Tongue (tissue), 2 donors: ENCODE measurements around the gene PNKP. TPM values are rescaled to one million over a fixed set of nuclear protein-coding genes. Genes with fewer than 3 reads are reported as not detected.

Experiments
- DNase-seq: peaks from one replicate; pipeline ENCODE4 v3.0.0-alpha.2; 2015
- total RNA-seq: library from RNA; depleted of rRNA; stranded (reverse); fragments of >200 nt; gene quantifications from one replicate; pipeline ENCODE4 v1.2.3, GENCODE V29; 2014

PNKP gene
- total RNA-seq, 1 donor from 2014 or later: 23.1 TPM

DNA sequence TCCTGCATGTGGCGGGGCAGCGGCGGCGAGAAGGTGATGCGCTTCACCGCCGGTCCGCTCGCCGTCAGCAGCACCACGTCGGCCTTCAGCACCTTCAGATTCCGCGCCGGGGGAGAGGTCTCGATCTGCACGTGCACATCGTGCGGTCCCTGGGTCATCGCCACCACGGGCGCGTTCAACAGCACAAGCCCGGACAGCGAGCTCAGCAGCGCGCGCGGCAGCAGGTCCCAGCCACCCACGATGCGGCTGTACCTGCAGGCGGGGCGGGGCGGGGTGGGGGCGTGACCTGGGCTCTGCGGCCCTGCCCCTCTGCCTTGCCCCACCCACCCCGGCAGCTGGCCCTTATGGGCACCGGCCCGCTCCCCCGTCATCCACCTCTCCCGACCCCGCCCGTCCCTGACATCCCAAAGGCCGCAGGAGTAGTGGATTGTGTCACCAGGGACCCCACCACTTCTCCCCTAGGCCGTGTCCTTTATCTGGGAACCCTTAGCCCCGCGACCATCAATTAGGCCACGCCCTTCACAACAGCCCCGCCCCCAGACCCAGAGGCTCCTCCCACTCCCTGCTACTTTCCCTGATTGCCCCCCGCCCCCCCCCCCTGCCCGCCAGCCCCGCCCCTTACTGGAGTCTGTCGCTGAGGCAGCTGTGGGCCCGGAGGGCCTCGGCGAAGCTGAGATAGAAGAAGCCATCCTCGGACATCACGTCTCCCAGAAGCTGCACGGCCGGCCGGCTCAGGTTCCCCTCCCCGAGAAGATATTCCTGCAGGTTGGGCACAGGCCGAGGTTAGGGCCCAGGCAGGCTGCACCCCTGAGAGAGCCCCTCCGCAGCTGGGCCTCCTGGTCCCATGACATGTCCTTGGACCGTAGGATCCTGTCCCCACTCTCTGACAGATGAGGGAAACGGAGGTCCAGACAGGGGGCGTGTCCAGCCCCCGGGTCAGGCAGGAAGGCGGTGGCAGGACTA, 23.3 kb upstream of the PNKP start:
- DNase-seq: peak; percentile 41

DNA sequence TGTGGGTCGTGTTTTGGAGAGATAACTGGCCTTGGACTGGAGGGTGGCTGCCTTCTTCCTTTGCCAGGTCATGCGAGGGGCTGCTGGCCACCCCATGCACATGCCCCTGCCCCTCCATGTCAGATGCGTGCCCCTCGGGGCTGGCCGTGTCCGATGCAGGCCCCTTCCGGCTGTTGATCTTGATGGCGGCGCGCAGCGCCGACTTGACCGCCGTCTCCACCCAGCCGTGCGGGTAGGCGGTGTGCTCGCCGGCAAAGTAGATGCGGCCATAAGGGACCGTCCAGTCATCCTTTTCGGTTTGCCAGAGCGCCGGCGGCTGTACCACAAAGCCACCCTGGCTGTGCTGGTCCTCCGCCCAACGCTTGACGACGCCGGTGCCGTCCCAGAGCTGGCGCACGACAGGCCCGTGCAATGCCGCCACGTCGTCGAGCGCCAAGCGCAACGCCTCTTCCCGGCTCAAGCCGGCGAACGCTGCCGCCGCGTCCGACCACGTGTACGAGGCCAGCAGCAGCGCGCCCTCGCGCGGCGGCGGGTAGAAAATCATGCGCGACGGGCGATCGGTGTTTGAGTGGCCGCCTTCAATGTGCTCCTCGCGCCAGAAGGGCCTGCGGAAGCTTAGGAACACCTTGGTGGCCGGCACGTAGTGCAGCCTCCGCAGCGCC, 22.4 kb upstream of the PNKP start:
- peak; percentile 85 for DNase-seq

DNA sequence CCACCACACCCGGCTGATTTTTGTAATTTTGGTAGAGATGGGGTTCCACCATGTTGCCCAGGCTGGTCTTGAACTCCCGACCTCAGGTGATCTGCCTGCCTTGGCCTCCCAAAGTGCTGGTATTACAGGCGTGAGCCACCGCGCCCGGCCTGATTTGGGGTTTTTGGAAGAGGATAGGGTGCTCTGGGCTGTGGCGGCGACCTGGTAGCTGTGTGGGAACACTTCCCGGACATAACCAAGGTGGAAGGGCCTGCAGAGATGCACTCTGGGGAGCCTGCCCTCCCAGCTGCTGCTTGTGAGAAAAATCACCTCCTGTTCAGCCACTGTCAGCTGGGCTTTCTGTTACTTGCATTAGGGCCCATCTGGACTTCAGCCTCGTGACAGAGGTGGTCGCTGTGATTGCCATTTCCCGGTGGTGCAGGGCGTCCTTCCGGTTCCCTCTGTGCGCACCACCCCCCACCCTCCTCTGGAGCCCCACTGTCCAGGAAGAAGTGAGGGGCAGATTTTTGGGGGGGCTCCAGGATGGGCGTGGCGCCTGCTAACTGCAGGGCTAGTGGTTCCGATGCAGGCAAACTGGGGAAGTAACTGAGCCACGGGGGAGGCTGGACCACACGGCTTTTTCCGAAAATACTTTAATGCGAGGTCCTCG, 21.8 kb upstream of the PNKP start:
- no peak for DNase-seq

DNA sequence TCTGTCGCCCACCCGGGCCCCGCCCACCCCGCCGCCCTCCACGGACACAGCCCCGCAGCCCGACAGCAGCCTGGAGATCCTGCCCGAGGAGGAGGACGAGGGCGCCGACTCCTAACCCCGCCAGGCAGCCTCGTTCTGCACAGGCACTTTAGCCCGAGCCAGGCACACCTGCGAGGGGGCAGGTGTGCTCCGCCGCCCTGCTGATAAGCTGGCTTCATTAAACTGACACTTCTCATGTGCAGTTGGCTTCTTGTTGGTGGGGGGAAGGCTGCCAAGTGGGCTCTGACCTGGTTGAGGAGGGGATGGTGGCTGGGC, 21.1 kb upstream of the PNKP start:
- DNase-seq: no peak

DNA sequence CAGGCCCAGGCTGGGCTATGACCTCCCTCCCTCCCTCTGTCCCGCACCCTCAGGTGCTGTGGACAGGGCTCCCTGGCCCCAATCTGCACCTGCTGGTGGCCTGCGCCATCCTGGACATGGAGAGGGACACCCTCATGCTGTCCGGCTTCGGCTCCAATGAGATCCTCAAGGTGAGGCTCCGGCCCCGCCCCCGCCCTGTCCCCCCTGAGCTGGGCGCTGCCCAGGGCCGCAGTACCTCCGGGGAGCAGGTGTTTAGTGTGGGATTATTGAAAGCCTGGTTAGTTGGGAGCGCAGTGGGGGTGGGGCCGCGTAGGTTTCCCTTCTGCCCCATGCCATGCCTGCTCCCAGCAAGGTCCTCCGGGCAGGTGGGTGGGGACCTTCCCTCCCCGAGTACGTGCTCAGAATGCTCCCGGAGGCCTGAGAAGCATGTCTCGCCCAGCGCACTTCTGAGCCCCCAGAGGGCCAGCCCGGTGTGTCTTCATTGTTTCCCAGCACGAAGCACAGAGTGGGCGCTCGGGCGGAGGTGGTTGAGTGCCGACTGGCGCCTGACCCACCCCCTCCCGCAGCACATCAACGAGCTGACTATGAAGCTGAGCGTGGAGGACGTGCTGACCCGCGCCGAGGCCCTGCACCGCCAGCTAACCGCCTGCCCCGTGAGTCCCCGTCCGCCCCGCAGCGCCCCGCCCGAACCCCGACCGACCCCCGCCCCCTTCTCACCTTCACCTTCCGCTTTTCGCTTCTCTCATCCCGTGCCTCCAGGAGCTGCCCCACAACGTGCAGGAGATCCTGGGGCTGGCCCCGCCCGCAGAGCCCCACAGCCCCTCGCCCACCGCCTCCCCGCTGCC, 20.5 kb upstream of the PNKP start:
- no peak for DNase-seq

DNA sequence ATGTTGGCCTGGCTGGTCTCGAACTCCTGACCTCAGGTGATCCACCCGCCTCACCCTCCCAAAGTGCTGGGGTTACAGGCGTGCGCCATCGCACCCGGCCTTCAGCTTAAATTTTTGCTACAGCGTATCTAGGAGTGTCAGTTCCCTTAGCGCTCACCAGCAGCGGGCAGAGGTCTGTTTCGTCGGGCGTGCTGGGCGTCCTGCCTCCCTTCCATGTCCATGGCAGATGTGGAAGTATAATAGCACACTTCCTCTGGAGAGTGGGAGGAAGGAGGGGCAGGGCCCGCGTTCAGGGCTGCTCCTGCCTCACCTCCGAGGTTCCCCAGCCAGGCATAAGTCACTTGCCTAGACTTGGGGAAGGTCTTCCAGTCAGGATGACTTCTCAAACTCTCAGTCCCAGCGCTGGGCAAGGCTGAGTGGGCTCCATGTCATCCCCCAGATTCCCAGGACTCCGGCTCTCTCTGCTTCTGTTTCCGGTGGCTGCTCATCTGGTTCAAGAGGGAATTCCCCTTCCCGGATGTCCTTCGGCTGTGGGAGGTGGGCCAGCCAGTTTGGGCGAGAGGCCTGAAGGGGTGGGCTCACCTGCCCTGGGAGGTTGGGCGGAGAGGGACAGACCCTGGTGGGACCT, 19.8 kb upstream of the PNKP start:
- no peak for DNase-seq

DNA sequence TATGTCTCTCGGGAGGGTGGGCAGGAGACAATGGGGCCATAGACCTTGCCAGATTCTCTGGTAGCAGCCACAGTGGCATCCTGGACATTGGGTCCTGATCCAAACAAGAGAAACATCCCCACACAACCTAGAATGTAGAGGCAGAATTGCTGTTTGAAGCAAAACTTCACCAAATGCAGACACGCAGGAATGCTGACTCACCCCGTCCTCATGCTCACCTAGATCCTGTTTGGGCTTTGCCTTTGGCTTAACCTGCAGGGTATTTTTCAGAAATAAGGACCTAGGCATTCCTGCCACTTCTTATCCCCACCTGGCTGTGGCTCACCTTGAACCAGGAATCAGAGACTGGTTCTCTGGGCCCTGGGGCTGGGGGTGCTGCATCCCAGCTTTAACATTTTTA, 17.4 kb upstream of the PNKP start:
- no peak for DNase-seq

DNA sequence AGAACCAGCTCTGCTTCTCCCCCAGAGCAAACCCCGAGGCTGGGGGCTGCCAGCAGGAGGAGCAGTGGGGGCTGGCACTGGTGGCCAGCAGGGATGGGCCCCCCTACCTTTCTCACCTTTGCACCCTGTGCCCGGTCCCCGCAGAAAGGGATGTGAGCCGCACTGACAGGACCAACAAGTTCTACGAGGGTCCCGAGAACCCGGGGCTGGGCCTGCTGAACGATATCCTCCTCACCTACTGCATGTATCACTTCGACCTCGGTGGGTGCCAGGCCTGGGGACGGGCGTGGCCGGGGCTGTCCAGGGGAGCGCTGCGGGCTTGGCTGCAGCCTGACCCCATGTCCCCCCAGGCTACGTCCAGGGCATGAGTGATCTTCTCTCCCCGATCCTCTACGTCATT, 16.7 kb upstream of the PNKP start:
- DNase-seq: no peak

DNA sequence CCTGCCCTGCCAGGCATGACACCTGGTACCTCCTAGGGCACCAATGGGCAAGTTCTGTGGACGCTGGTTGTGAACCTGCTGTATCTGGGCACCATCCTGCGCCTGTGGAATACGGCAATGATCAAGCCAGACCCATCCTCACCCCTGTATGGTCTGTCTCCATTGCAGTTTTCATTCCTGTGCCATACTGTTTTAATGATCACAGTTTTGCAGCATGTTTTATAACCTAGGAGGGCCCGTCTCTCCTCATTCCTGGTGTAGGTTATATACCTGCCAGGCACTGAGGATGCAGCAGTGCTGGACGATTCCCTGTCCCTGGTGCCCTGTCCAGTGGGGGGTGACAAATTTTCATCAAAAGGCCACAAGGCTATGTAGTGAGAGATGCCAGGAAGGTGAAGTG, 15.7 kb upstream of the PNKP start:
- DNase-seq: no peak

DNA sequence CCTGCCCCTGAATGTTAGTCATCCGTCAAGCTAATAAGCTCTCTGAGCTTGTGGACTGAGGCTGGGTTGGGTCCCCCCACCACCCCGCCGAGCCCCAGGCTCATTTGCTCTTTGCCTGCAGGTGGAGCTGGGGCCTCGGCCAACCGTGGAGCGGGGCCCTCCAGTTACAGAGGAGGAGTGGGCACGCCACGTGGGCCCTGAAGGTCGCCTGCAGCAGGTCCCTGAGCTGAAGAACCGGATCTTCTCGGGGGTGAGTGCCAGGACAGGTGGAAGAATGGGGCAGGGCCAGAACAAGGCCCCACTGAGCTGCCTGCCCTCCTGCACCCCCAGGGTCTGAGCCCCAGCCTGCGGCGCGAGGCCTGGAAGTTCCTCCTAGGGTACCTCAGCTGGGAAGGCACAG, 15.3 kb upstream of the PNKP start:
- DNase-seq: no peak

DNA sequence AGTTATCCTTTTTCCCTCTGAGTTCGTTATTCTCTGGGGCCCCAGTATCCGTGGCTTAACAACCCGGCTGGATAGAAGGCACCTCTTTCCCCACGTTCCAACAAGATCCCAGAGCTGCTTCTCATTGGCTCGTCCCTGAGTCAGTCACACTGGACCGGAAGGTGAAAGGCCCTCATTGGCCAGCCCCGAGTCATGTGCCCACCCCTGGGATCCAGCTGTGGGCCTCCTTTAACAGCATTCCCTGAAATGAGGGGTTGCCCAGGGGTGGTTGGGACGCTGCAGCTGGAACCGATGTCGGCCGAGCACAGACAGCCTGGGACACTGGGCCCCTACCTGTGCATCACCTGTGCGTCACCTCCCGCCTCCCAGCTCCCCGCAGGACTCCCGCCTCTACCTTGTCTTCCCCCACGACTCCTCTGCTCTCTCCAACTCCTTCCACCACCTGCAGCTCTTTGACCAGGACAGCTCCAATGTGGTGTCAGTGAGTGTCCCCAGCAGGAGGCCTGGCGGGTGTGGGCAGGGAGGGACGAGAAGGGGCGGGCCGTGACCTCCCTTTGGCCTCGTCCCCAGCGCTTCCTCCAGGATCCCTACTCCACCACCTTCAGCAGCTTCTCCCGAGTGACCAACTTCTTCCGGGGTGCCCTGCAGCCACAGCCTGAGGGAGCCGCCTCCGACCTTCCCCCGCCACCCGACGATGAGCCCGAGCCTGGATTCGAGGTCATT, 14.5 kb upstream of the PNKP start:
- no peak for DNase-seq

DNA sequence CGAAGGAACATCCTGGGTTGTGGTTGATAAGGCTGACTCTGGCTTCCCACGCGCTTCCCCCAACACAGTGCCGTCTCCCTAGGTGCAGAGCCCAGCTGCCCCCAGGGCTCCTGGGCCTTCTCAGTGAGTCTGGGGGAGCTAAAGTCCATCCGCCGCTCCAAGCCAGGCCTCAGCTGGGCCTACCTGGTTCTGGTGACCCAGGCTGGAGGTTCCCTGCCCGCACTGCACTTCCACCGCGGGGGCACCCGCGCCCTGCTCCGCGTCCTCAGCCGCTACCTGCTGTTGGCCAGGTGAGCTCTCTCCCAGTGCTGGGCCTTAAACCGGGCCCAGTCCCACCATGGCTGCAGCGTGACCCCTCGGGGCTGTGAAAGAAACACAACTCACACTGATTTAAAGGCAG, 13.8 kb upstream of the PNKP start:
- DNase-seq: no peak

DNA sequence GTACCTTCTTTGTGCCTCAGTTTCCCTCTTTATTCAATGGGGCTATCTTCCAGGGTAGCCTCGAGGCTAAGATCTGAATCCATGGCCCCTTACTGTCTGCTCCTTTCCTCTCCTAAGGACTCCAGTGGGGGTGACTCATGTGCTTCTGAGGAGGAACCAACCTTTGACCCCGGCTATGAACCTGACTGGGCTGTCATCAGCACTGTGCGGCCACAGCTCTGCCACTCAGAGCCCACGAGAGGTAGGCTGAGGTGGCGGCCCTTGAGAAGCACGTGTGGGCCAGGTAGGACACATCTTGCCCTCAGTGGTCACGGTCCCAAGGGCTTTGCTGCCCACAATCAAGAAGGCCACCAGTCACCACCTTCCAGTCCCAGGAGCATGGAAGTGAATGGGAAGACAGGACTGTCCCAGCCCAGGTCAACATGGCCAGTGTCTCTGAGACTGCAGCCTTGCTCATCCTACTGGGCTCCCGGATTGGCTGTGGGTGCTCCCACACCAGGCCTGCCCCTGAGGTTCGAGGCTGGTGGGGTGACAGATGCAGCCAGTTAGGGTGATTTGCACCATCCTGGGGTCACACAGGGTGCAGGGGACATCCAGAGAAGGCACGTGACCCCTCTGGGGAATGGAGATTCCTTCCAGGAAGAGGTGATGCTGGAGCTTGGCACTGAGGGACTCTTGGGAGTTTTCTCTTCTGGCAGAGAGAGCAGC, 12.9 kb upstream of the PNKP start:
- DNase-seq: no peak

DNA sequence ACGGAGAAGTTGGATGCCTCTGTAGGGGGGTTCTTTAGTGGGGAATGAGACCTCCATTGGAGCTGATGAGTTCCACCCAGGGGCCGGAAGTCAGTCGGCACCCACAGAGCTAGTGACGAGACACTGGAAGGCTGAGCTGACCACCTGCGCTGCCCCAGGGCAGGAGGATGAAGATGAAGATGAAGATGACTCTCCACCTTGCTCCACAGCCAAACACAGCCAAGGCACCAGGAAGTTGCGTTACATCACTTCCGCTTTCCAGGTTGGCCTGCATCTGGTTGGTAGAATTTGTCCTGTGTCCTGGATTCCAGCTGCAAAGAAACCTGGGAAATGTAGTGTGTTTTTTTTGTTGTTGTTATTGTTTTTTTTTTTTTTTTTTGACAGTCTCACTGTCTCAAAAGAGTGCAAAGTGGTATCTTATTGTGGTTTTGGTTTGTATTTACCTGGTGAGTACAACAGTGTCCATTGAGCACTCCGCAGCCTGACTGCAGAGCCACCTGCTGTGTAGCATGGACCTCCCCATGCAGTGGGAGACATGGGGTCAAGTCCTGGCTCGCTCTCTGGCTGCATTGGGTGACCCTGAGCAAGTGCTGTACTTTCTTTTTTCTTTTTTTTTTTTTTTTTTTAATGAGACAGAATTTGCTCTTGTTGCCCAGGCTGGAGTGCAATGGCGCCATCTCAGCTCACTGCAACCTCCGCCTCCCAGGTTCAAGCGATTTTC, 12.0 kb upstream of the PNKP start:
- DNase-seq: no peak

DNA sequence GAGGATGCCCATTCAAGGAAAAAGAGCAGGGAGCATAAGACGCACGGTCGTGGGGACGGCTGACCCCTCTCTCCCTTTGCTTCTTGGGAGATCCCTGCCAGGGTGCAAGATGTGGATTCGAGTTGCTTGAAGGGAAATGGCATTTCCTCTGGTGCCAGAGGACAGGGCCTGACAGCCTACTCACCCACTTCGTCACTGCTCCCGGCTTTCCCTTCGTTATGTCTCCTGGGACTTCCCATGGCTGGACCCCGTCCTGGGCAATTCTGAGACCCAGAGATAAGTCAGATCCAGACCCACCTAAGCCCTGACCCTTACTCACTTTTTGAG, 11.3 kb upstream of the PNKP start:
- DNase-seq: no peak

DNA sequence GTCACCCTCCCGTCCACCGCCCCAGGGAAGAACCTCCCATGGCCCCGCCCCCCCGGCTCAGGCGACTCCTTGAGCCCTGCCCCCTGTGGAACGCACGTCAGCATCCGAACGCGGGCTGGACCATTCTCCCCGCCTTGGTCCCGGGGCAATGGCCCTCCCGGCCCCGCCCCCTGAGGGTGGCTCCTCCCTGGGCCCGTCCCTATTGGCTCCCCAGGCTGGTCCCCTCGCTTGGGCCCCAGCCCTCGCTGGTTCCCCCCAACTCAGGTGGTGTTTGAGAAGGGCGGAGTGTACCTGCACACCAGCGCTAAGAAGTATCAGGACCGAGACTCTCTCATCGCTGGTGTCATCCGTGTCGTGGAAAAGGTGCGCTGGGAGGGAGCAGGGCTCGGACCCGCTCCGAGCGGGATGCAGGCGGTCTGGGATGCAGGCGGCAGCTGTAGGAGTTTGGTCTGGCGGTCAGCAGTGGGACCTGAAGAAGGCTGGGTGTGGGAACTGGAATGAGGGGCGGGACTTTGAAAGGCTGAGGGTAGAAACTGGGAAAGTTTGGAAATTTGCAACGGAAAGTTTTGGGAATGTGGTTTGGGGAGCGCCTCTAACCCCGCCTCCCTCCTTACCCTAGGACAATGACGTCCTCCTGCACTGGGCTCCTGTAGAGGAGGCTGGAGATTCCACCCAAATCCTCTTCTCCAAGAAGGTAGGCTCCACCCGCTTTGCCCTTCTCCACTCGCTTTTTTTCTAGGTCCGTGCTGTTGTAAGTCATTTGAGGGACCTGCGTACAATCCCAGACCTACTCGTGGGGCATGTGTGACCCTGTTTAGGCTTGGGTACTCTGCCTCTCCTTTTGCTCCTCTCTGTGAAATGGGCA, 10.7 kb upstream of the PNKP start:
- peak; percentile 99 for DNase-seq

DNA sequence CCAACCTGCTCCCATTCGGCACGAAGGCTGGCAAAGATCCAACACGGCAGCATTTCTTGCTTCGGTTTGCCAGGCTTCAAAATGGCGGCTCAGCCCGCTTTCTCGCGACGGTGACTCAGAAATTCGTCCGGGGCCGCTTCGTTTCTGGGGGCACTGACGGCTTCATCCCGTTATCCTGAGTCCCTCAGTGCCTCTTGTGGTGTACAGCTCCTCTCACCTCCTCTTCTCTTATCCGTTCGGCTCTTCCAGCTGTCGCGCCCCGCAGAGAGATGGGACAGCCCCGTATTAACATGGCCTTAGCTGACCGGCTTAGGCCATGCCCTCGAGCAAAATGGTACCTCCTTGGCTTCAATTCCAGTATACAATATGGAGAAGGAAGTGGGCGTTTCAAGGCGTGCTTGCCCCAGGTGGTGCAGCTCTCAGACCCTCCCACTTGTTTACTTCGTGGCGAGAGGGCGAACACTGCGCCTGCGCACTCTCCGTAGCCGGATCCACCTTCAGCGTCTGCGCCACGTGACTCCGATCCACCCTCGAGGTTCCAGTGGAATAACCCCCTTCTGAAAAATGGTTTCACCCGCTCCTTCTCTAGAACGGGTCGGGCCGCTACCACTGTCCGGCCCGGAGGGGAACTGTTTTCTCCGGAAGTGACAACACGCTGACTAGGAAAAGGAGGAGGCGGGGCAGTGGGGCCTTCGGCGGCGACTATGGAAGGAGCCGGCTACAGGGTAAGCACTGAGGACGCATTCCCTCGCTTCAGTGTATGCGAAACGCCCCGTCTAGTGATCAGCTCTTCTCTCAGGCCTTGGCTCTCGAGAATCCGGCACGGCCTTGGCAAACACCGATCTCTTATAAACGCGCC, 9.9 kb upstream of the PNKP start, which contains the start of the genes AKT1S1 and TBC1D17:
TSS of gene AKT1S1 (minus strand) at position 336 of the 859 bp plus-strand sequence. CDS start 4,060 bp downstream, outside the sequence.
TSS of gene TBC1D17 (plus strand) at position 683 of the 859 bp plus-strand sequence. CDS start at position 705, 22 bp downstream.
- peak; percentile 100 for DNase-seq
